MG63 (cell line): ENCODE data around the gene FLYWCH1. TPM values are rescaled to one million over a fixed set of nuclear protein-coding genes. Genes with fewer than 3 reads are reported as not detected.

Source experiments
- DNase-seq: peaks from one replicate; pipeline ENCODE4 v3.0.0-alpha.2; 2020
- H3K27me3 ChIP-seq: fragments of 250-450 bp; sonication (Bioruptor Pico); 2 replicates; pipeline ENCODE4 v1.5.1; 2020; ENCODE audit warnings: mild to moderate bottlenecking, moderate library complexity
- H3K36me3 ChIP-seq: fragments of 250-450 bp; sonication (Bioruptor Pico); 2 replicates; pipeline ENCODE4 v1.5.1; 2020; ENCODE audit warnings: mild to moderate bottlenecking, moderate library complexity
- H3K4me3 ChIP-seq: fragments of 250-450 bp; sonication (Bioruptor Pico); 2 replicates; pipeline ENCODE4 v1.5.1; 2020; ENCODE audit warnings: mild to moderate bottlenecking, moderate library complexity
- H3K9me3 ChIP-seq: fragments of 250-450 bp; sonication (Bioruptor Pico); 2 replicates; pipeline ENCODE4 v1.5.1; 2020; ENCODE audit warnings: mild to moderate bottlenecking, moderate library complexity
- total RNA-seq: library from RNA; depleted of rRNA; stranded (reverse); fragments of >200 nt; shearing (Covaris generic); gene quantifications from 2 replicates; pipeline ENCODE4 v1.2.3, GENCODE V29; 2014; ENCODE audit warnings: low replicate concordance

Gene FLYWCH1
- total RNA-seq, 1 experiment from 2014 or later: 112 TPM

- H3K27me3 ChIP-seq: peaks cover 9% of the 10 kb centered on the region
- no peak for DNase-seq
- no peaks in the 10 kb centered on the region for H3K36me3 ChIP-seq
- no peak overlapping the region for H3K4me3 ChIP-seq
- H3K9me3 ChIP-seq: no peaks in the 10 kb centered on the region
Observed at GRCh38 chr16:2955779-2956578, 44.2 kb downstream of the FLYWCH1 start.

GRCh38 chr16:2956579-2956956 is 44.8 kb downstream of the FLYWCH1 start:
- H3K36me3 ChIP-seq: no peaks in the 10 kb centered on the region
- peaks cover 9% of the 10 kb centered on the region for H3K27me3 ChIP-seq
- no peak overlapping the region for H3K4me3 ChIP-seq
- no peaks in the 10 kb centered on the region for H3K9me3 ChIP-seq
- DNase-seq: no peak

GRCh38 chr16:2959206-2959605 is 47.5 kb downstream of the FLYWCH1 start:
- Histone ChIP-seq H3K9me3 (no peaks in the 10 kb centered on the region), H3K4me3 (no peak overlapping the region), H3K27me3 (peaks cover 25% of the 10 kb centered on the region), H3K36me3 (no peaks in the 10 kb centered on the region)
- no peak for DNase-seq

- Histone ChIP-seq H3K36me3 (no peaks in the 10 kb centered on the region), H3K4me3 (no peak overlapping the region), H3K9me3 (no peaks in the 10 kb centered on the region), H3K27me3 (peaks cover 32% of the 10 kb centered on the region)
- DNase-seq: no peak
Observed at GRCh38 chr16:2960183-2961010, 48.7 kb downstream of the FLYWCH1 start.

- no peak for DNase-seq
- Histone ChIP-seq H3K36me3 (no peaks in the 10 kb centered on the region), H3K4me3 (no peak overlapping the region), H3K9me3 (no peaks in the 10 kb centered on the region), H3K27me3 (peaks cover 32% of the 10 kb centered on the region)
Observed at GRCh38 chr16:2962334-2963073, 50.8 kb downstream of the FLYWCH1 start.

GRCh38 chr16:2963074-2963722 is 51.5 kb downstream of the FLYWCH1 start:
- no peak for DNase-seq
- H3K27me3 ChIP-seq: peaks cover 32% of the 10 kb centered on the region

GRCh38 chr16:2963723-2964474 is 52.2 kb downstream of the FLYWCH1 start, which contains the start of gene KREMEN2:
Gene KREMEN2, plus strand, starts transcription at chr16:2964275. Its CDS starts 246 bp downstream, at chr16:2964521.
- DNase-seq: peak; percentile 64
- Histone ChIP-seq H3K36me3 (no peaks in the 10 kb centered on the region), H3K9me3 (no peaks in the 10 kb centered on the region), H3K27me3 (peaks cover 32% of the 10 kb centered on the region), H3K4me3 (peak within 1 kb of the TSS; percentile 39)

More at GRCh38 chr16:2963074-2963722, 51.5 kb downstream of the FLYWCH1 start:
- no peaks in the 10 kb centered on the region for H3K9me3 ChIP-seq
- peak overlapping the region; percentile 39 for H3K4me3 ChIP-seq
- no peaks in the 10 kb centered on the region for H3K36me3 ChIP-seq

- peak overlapping the region; percentile 39 for H3K4me3 ChIP-seq
- peak; percentile 68 for DNase-seq
- no peaks in the 10 kb centered on the region for H3K9me3 ChIP-seq
- H3K36me3 ChIP-seq: no peaks in the 10 kb centered on the region
- peaks cover 28% of the 10 kb centered on the region for H3K27me3 ChIP-seq
Observed at GRCh38 chr16:2964475-2965336, 53.0 kb downstream of the FLYWCH1 start.

GRCh38 chr16:2966043-2966807 is 54.5 kb downstream of the FLYWCH1 start:
- H3K4me3 ChIP-seq: no peak overlapping the region
- H3K36me3 ChIP-seq: peaks cover under 1% of the 10 kb centered on the region; the same call in 1 of the 2 replicates
- H3K27me3 ChIP-seq: peaks cover 22% of the 10 kb centered on the region
- no peaks in the 10 kb centered on the region for H3K9me3 ChIP-seq
- no peak for DNase-seq

- no peak for DNase-seq
- peaks cover 7% of the 10 kb centered on the region for H3K36me3 ChIP-seq
- no peaks in the 10 kb centered on the region for H3K9me3 ChIP-seq
- H3K27me3 ChIP-seq: peaks cover 22% of the 10 kb centered on the region
- no peak overlapping the region for H3K4me3 ChIP-seq
Observed at GRCh38 chr16:2966808-2967191, 55.1 kb downstream of the FLYWCH1 start.

GRCh38 chr16:2967211-2967631 is 55.5 kb downstream of the FLYWCH1 start:
- Histone ChIP-seq H3K4me3 (no peak overlapping the region), H3K36me3 (peaks cover 11% of the 10 kb centered on the region), H3K27me3 (peaks cover 22% of the 10 kb centered on the region), H3K9me3 (no peaks in the 10 kb centered on the region)
- DNase-seq: no peak

GRCh38 chr16:2967721-2968161 is 56.0 kb downstream of the FLYWCH1 start:
- H3K36me3 ChIP-seq: peaks cover 16% of the 10 kb centered on the region
- no peaks in the 10 kb centered on the region for H3K9me3 ChIP-seq
- no peak overlapping the region for H3K4me3 ChIP-seq
- peaks cover 21% of the 10 kb centered on the region for H3K27me3 ChIP-seq
- DNase-seq: no peak

- peaks cover 22% of the 10 kb centered on the region for H3K36me3 ChIP-seq
- H3K9me3 ChIP-seq: no peaks in the 10 kb centered on the region
- peaks cover 15% of the 10 kb centered on the region for H3K27me3 ChIP-seq
- DNase-seq: no peak
- H3K4me3 ChIP-seq: peak overlapping the region; percentile 85
Observed at GRCh38 chr16:2968368-2968737, 56.6 kb downstream of the FLYWCH1 start.
